GM18517 (cell line): ENCODE measurements around the gene HSD3B7.
A peak's percentile ranks its signal among the peaks of the same experiment; 100 is the strongest.
"Not testable (repeated sequence)": the region's sequence is repeated elsewhere in the genome, so short reads cannot be mapped to it uniquely, and the experiment has no call there.

Source experiments
- ATAC-seq: cut with Tn5 transposase; IDR thresholded peaks from one replicate; pipeline ENCODE4 v1.9.1; 2021; ENCODE audit warnings: mild to moderate bottlenecking, moderate library complexity; ENCODE audit not compliant: unreplicated experiment

The HSD3B7 gene

DNA sequence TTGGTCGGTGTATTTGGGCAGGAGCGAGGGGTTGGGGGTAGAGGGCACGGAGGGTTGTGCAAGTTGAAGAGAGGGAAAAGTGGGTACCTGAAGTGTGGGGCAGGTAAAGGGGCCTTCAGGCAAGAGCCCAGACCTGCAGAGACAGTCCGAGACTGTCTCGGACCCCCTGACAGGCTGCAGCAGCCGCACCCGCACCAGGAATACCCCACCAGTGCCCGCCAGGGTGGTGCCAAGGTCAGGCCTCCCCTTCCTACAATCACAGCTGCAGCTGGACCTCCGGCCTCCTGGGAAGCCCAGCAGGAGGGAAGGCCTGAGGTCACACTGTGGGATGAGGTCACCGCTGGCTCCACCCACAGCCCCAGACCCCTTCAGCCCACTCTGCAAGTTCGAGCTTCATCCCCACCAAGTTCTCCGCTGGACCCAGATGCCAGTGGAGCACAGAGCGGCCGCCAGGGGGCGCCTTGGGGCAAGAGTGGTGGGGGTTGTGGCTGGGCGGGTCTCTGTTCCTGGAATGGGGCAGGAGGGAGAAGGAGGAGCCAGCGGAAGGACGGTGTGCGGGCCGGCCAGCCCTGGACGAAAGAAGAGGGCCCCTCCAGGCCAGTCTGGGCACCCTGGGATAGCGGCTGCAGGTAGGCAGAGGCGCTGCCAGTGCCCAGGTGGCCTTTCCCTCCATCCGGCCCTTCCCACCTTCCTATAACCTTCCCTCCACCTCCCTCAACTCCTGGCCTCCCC lies at the start of gene HSD3B7:
Gene HSD3B7, plus strand, starts transcription at position 539 of the 732 bp plus-strand sequence. CDS start 452 bp downstream, outside the sequence.
- ATAC-seq: no peak

DNA sequence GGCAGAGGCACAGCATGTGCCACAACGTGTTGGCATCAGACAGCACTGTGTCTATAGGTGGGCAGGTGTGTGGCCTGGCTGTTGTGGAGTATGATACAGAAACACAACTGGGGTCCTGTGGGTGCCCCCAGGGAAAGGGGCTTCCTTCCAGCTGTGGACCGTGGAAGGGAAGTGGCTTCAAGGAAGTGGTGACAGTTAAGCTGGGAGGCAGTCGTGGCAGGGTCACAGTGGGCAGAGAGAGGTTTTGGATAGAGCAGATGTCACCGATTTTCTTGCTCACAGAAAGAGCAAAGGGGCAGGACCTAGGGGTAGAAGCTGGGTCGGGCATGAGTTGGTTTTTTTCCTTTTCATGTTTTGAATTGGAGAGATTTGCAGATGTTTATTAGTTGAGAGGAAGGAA lies 47.3 kb upstream of the HSD3B7 start:
- ATAC-seq: no peak

DNA sequence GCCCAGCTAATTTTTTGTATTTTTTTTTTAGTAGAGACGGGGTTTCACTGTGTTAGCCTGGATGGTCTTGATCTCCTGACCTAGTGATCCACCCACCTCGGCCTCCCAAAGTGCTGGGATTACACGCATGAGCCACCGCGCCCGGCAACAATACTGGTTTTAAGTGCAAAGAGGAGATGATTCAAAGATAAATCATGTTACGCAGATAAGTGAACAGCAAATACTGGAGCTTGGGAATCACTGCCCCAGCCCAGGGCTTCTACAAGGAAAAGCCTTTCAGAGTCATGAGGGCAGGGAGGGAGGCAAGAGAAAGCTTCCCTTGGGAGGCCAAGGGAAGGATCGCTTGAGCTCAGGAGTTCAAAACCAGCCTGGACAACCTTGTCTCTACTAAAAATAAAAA lies 45.4 kb upstream of the HSD3B7 start:
- not testable (repeated sequence) for ATAC-seq

DNA sequence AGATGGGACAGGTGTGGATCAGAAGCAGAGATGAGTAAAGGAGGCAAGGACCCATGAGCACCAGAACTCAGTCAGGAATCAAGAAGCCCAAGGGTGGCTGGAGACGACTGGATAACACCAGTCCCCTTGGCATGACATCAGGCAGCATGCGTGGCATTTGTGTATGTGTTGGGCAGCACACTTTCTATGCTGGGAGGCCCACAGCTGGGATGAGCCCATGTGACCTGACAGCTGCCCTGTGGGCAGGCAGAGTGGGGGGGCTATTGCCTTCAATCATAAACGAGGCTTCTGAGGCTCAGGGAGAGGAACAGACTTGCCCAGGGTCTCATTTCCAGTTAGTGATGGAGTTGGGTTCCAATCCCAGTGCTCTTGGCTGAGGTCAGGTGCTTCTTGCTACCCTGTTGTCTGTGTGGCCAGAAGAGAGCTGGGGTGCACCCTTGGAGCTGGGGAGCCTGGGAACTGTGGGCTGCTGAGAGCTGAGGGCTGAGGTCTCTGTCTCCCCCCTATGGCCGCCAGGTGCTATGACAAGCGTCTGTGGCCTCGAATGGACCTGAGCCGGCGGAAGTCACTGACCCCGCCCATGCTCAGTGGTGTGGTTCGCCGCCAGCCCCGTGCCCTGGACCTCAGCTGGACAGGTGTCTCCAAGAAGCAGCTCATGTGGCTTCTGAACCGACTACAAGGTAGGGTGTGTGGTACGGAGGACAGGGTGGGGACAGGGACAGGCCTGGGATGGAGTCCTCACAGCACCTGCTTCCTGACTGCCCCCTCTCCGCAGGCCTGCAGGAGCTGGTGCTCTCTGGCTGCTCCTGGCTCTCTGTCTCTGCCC lies 43.2 kb upstream of the HSD3B7 start:
- peak; percentile 62 for ATAC-seq

DNA sequence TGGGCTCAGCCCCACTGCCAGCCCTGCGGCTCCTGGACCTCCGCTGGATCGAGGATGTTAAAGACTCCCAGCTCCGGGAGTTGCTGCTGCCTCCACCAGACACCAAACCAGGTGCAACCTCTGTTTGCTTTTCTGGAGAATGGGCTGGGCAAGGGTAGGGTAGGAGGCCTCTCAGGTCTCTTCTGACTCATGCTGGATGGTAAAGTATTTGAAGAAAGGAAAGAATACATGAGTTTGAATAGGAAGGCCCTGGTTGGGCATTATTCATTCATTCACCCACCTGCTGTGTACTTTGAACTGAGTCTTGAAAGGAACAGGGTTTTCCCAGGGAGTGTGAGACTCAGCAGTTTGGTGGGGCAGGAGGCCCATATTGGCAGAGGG lies 42.6 kb upstream of the HSD3B7 start:
- no peak for ATAC-seq

- no peak for ATAC-seq
Observed at GRCh38 chr16:30944352-30944751, 40.7 kb upstream of the HSD3B7 start.

GRCh38 chr16:30946671-30947540 lies 38.1 kb upstream of the HSD3B7 start:
- no peak for ATAC-seq

DNA sequence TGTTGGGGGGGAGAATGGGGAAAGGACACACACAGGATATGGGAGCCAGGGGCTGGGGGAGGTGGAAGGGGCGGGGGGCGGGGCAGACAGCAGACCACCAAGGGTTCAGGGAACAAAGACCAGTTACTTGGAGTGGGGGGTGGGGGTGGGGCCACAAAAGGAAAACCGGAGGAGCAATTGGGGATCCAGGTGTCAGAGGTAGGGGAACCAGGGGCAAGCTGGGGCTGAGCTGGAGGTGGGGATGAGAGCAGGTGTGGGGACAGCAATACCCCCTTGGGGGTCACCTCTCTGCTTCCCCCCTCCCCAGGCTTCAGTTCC lies 37.5 kb upstream of the HSD3B7 start:
- ATAC-seq: no peak

DNA sequence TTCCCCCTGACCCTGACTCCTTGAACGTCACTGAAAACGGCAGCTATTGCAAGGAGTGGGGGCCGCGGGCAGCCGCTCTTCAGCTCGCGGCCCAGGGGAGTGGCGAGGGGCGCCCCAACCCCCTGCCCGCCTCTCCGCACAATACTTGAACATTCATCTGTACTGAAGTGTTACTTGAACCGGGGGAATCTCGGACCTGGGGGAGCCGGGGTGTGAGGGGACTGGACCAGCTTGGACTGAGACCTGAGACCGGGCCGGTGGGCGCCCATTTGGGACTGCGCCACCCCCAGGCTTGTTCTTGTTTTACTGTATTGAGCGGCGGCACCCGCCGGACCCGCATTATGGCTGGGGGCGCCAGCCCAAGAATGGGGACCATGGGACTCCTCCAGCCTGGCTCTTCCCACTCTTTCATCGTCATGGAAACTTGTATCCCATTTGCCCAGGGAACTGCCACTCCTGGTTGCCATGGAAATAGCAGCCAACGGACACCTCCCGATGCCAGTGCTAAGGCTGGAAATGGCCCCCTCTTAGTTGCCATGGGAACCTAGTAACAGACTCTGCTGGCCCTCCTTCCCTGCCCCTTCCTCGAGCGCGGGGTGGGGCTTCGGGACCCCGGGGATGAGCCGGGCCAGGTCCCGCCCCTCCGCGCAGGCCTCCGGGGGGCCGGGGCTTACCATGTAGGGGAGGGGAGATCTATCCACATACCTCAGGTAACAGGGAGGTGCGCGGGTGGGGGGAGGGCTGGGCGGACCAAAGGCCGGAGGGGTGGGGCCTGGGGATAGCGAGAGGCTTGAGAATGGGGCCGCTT lies 36.9 kb upstream of the HSD3B7 start:
- ATAC-seq: no peak

DNA sequence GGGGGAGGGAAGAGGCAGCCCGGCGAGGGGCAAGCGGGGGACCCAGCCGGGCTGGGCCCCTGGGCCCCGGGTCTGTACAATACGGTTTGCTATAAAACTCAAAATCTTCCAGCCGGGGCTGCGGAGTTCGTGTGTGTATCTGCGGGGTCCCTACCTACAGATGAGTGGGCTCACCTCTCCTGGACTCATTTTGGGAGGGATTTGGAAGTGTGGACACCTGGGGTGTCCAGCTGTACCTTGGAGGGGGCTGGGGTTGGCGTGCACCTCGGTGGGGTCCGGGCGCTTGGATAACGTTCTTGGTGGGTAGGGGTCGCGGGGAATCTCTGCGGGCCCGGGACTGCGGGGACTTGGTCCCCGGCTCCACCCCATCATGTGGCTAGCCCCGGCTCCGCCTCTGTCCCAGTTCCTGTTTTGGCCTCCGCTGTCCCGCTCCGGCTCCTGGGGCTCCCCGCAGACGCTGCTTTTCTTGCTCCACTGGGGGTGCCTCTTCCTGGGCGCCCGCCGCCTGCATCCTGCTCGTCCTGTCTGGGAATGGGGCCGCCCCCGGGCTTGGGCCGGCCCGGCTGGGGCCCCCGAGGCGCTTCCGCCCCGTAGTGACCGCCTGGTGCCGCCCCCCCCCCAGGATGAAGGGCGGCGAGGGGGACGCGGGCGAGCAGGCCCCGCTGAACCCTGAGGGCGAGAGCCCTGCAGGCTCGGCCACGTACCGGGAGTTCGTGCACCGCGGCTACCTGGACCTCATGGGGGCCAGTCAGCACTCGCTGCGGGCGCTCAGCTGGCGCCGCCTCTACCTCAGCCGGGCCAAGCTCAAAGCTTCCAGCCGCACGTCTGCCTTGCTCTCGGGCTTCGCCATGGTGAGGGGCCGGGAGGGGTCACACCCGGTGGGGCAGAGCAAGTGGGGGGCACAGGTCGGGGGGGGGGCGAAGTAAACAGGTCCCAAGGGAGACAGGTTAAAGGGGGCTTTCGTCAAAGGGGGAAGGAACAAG lies 36.0 kb upstream of the HSD3B7 start, which contains the start of gene ORAI3:
Gene ORAI3, plus strand, starts transcription at position 402 of the 983 bp plus-strand sequence. Its CDS starts 222 bp downstream, at position 624.
- peak; percentile 45 for ATAC-seq

- ATAC-seq: peak; percentile 42
Observed at GRCh38 chr16:30949650-30950515, 35.1 kb upstream of the HSD3B7 start.

DNA sequence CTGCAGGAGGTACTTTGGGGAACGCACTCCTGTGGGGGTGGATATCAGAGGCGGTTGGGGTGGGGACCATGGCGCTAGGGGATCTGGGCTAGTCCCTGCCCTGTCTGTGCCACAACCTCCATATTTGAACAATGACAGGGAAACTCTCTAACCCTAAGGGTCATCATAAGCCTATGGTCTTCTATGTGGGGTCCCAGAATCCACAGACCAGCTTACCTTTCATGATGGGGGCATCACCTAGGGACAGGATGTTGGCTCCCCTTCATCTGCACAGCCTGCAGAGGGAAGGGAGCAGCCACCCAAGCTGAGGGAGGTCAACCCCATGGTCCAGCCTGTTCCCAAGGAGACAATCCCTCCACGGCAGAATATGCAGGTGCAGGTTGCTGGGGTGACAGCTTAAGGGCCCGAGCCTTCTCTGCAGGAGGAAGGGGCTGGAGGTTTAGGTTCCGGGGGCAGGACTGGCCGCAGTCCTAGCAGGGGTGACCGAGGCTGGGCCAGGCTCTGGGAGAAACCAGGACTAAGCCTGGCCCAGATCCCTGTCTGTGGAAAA lies 34.4 kb upstream of the HSD3B7 start:
- no peak for ATAC-seq

- ATAC-seq: no peak
Observed at GRCh38 chr16:30951193-30951592, 33.8 kb upstream of the HSD3B7 start.

DNA sequence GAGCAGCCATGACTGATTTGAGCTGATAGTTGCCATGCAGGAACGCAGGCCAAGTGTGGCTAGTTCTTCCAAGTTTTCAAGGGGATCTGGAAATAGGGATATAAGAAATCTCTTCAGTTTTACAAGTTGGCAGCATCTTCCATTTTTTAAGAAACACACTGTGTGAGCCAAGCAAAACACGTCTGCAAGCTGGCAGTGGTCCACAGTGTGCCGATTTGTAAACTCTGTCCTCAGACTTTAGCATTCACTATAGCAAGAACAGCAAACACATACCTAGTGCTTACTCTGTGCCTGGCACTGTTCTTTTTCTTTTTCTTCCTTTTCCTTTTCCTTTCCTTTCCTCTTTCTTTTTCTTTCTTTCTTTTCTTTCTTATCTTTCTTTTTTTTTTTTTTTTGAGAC lies 33.3 kb upstream of the HSD3B7 start:
- ATAC-seq: no peak

- no peak for ATAC-seq
Observed at GRCh38 chr16:30953111-30953510, 31.9 kb upstream of the HSD3B7 start.

DNA sequence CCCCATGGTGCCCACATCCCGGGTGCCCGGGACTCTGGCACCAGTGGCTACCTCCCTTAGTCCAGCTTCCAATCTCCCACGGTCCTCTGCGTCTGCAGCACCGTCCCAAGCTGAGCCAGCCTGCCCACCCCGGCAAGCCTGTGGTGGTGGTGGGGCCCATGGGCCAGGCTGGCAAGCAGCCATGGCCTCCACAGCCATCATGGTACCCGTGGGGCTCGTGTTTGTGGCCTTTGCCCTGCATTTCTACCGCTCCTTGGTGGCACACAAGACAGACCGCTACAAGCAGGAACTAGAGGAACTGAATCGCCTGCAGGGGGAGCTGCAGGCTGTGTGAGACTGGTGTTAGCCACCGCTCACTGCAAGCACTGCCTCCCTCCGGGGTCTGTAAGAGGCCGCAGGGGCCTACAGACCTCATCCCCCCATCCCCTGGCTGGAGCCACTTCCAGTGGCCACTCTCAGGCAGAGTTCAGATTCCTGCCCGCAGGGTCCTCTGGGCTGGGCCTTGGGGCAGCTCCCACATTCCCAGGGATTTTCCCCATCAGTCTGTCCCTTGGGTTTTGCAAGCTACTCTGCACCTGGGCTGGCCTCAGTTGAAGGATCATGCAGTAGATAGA lies 31.4 kb upstream of the HSD3B7 start:
- ATAC-seq: no peak

DNA sequence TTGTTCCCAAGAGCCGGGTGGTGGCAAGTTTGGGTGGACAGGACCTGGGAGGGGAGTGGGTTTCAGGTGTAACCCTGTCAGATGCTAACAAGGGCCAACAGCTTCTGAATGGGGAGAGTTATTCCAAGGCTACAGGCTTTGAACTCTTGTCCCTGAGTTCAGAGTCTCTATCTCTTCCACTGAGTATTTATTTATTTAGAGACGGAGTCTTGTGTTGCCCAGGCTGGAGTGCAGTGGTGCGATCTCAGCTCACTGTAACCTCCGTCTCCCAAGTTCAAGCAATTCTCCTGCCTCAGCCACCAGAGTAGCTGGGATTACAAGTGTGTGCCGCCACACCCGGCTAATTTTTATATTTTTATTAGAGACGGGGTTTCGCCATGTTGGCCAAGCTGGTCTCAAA lies 30.0 kb upstream of the HSD3B7 start:
- ATAC-seq: no peak
